MG63 (cell line): ENCODE data around the gene PIP5K1B. TPM values are rescaled to one million over a fixed set of nuclear protein-coding genes. Genes with fewer than 3 reads are reported as not detected.
A peak's percentile ranks its signal among the peaks of the same experiment; 100 is the strongest.

ENCODE experiments used
- DNase-seq: peaks from one replicate; pipeline ENCODE4 v3.0.0-alpha.2; 2020
- H3K27me3 ChIP-seq: fragments of 250-450 bp; sonication (Bioruptor Pico); 2 replicates; pipeline ENCODE4 v1.5.1; 2020; ENCODE audit warnings: mild to moderate bottlenecking, moderate library complexity
- H3K36me3 ChIP-seq: fragments of 250-450 bp; sonication (Bioruptor Pico); 2 replicates; pipeline ENCODE4 v1.5.1; 2020; ENCODE audit warnings: mild to moderate bottlenecking, moderate library complexity
- H3K4me3 ChIP-seq: fragments of 250-450 bp; sonication (Bioruptor Pico); 2 replicates; pipeline ENCODE4 v1.5.1; 2020; ENCODE audit warnings: mild to moderate bottlenecking, moderate library complexity
- H3K9me3 ChIP-seq: fragments of 250-450 bp; sonication (Bioruptor Pico); 2 replicates; pipeline ENCODE4 v1.5.1; 2020; ENCODE audit warnings: mild to moderate bottlenecking, moderate library complexity
- total RNA-seq: library from RNA; depleted of rRNA; stranded (reverse); fragments of >200 nt; shearing (Covaris generic); gene quantifications from 2 replicates; pipeline ENCODE4 v1.2.3, GENCODE V29; 2014; ENCODE audit warnings: low replicate concordance

The PIP5K1B gene
- total RNA-seq, 1 experiment from 2014 or later = not detected

GRCh38 chr9:68778635-68779034 is 73.6 kb downstream of the PIP5K1B start:
- H3K36me3 ChIP-seq = no peaks in the 10 kb centered on the region
- H3K9me3 ChIP-seq = no peaks in the 10 kb centered on the region
- no peaks in the 10 kb centered on the region for H3K27me3 ChIP-seq
- H3K4me3 ChIP-seq = no peak overlapping the region
- no peak for DNase-seq

DNA sequence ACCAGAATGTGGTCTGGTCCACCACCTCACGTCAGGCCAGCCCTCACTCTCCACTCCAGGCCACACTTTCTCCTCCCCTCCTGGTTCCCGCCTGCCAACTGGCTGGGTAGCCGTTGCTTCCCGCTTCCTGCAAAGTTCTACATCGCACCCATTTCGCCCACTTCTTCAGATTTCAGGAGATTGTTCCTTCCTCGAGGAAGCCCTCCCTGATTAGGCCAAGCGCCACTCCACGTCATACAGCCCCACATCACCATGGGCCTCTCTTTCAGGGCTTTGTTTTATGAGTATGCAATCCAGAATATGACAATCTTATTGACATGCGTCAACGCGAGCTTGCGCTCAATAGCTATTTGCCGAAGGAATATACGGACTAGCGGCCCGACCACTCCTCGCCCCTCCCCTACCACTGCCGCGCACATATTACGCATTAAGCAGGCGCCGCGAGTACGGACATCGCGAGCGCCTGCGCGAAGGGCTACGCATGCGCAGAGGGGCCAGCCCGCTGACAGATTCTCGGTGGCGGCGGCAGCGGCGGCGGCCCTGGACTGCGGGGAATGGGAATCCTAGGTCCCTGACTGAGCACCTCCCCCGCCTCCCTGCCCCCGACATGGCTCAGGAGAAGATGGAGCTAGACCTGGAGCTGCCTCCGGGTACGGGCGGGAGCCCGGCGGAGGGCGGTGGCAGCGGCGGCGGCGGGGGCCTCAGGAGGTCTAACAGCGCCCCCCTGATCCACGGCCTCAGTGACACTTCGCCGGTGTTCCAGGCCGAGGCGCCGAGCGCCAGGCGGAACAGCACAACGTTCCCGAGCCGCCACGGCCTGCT is 74.7 kb downstream of the PIP5K1B start:
- Histone ChIP-seq H3K27me3 (no peaks in the 10 kb centered on the region), H3K9me3 (no peaks in the 10 kb centered on the region), H3K4me3 (peak overlapping the region; percentile 87), H3K36me3 (no peaks in the 10 kb centered on the region)
- DNase-seq = peak; percentile 88

GRCh38 chr9:68780380-68780712 is 75.3 kb downstream of the PIP5K1B start:
- Histone ChIP-seq H3K27me3 (no peaks in the 10 kb centered on the region), H3K9me3 (no peaks in the 10 kb centered on the region), H3K4me3 (peak overlapping the region; percentile 87), H3K36me3 (no peaks in the 10 kb centered on the region)
- DNase-seq = no peak

- DNase-seq = no peak
- Histone ChIP-seq H3K9me3 (no peaks in the 10 kb centered on the region), H3K36me3 (no peaks in the 10 kb centered on the region), H3K27me3 (no peaks in the 10 kb centered on the region), H3K4me3 (peak overlapping the region; percentile 87)
Observed at GRCh38 chr9:68780720-68781119, 75.7 kb downstream of the PIP5K1B start.

DNA sequence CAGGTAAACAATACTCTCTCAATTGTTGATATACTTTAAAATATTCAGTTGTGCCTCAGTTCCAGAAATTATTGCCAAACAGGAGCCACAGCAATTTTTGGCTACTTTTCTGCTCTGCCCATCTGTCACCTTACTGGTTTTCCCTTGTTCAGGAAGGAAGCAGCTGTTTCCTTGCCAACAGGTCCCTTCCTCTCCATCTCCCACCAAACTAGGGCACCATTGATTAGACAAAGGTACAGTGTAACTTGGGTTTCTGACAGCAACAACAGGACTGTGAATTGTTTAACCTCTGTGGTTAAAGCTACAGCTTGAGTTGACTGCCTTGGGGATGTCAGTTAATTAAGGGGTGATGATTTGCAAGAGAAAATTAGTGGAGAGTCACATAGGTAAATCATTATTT is 76.9 kb downstream of the PIP5K1B start:
- no peaks in the 10 kb centered on the region for H3K9me3 ChIP-seq
- DNase-seq = no peak
- H3K36me3 ChIP-seq = no peaks in the 10 kb centered on the region
- no peaks in the 10 kb centered on the region for H3K27me3 ChIP-seq
- no peak overlapping the region for H3K4me3 ChIP-seq

DNA sequence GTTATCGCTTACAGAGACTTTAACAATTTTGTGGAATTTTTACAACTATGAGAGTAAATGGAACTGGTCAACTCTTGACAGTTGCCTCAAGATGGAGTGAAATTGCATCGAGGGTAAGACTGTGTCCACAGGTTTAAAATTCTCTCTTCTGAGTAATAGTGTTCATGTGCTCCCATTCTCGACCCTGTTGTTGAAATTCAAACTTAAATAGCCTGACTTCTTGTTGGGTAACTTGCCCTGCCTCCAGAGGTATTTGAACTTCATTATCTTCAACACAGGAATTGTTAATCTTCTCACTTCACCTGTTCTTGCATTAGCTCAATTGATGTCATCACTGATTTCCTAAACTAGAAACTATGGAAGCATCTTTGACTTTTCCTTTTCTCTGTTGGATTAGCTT is 77.5 kb downstream of the PIP5K1B start:
- Histone ChIP-seq H3K36me3 (no peaks in the 10 kb centered on the region), H3K4me3 (no peak overlapping the region), H3K9me3 (no peaks in the 10 kb centered on the region), H3K27me3 (no peaks in the 10 kb centered on the region)
- no peak for DNase-seq

DNA sequence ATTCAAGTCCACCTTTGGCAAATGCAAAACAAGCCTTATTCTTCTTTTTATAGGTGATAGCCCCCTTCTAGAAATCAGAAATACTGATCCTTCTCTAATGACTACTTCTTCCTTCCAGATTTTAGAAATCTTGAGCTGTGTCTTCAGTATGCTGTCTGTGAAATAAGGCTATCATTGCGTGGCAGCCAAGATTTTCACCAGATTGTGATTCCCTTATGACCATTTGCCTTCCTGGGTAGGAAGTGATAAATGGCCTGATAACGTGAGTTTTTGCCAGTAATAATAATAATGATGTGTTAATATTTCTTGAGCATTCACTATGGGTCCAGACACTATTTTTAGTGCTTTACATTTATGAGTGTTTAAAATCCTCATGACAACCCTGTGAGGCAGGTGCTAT is 80.9 kb downstream of the PIP5K1B start:
- Histone ChIP-seq H3K36me3 (no peaks in the 10 kb centered on the region), H3K4me3 (no peak overlapping the region), H3K9me3 (no peaks in the 10 kb centered on the region), H3K27me3 (no peaks in the 10 kb centered on the region)
- DNase-seq = no peak

DNA sequence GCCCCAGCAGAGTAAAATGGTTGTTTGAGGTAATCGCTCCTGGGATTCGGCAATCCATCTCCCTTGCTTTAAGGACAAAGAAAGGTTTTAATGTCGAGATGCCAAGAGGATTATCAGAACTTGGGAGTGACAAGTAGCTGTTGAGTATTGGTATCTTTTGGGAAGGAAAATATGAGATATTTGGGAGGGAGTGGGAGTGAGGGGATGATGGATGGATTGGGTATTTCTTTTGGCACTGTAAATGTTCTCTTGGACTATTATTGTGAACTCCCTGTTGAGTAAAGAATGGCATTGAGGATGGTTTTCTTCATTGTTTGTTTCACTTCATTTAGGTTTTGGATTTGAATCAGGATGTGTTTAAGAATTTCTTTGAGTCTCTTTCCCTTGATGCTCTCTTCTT is 86.1 kb downstream of the PIP5K1B start:
- Histone ChIP-seq H3K9me3 (no peaks in the 10 kb centered on the region), H3K4me3 (no peak overlapping the region), H3K36me3 (no peaks in the 10 kb centered on the region), H3K27me3 (no peaks in the 10 kb centered on the region)
- DNase-seq = no peak

GRCh38 chr9:68793605-68794343 is 88.7 kb downstream of the PIP5K1B start:
- Histone ChIP-seq H3K9me3 (no peaks in the 10 kb centered on the region), H3K27me3 (0 out of 2 replicates have a peak, but pooled peaks cover 3% of the 10 kb centered on the region), H3K4me3 (no peak overlapping the region), H3K36me3 (no peaks in the 10 kb centered on the region)
- DNase-seq = no peak

DNA sequence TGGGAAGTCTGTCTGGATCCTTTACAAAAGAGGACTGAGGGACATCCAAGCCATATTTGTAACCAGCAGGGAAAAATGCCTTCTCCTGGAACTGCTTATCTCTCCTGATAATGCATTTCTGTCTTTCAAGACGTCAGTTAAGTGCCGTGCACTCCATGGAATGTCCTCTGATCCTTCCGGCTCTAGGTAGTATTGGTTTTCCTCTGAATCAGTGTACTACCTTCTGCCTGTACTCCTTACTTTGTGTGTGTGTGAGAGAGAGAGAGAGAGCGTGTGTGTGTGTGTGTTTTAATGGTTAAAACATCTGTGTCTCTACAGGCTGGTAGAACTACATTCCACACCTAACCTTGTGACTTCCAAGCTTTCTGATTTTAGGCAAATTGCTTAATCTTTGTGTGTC is 89.9 kb downstream of the PIP5K1B start:
- no peak for DNase-seq
- 0 out of 2 replicates have a peak, but pooled peaks cover 3% of the 10 kb centered on the region for H3K27me3 ChIP-seq
- no peaks in the 10 kb centered on the region for H3K36me3 ChIP-seq
- H3K9me3 ChIP-seq = no peaks in the 10 kb centered on the region
- H3K4me3 ChIP-seq = no peak overlapping the region

DNA sequence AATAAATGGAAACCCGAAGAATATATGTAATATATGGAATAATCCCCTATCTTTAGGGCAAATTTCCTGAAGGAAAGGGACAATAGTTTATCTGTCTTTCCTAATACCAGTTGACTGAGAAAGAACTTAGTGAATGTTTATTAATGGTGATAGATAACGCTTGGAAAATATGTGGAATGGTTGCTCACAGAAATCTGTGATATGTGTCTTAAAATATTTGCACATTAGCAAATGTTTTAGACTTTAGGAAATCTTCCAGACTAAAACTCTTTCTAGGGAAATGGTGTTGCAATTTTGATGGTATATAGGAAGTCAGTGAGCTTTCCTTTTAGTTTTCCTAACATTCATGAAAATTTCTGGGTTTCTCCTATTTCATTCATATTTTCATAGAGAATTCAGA is 90.4 kb downstream of the PIP5K1B start:
- no peak for DNase-seq
- Histone ChIP-seq H3K27me3 (0 out of 2 replicates have a peak, but pooled peaks cover 3% of the 10 kb centered on the region), H3K4me3 (no peak overlapping the region)

DNA sequence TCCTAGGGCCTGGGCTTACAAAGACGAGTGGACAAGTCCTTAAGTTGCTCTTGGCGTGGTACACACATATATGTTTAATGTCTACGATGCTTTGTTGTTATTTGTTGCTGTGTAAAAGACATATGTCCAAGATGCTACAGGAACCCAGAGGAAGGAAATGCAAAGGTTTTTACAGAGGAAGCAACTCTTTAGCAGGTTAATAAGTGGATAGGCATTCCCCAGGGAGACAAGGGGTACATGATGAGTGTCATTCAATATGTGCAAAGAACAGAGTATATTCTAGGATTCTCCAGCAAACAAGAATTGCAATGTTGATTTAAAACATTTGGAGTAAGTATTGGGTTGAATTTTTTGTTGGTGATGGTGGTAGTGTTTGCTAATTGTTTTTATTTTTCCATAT is 92.1 kb downstream of the PIP5K1B start:
- Histone ChIP-seq H3K9me3 (no peaks in the 10 kb centered on the region), H3K4me3 (no peak overlapping the region), H3K27me3 (0 out of 2 replicates have a peak, but pooled peaks cover 3% of the 10 kb centered on the region), H3K36me3 (no peaks in the 10 kb centered on the region)
- DNase-seq = no peak

More for the DNA sequence above, 90.4 kb downstream of the PIP5K1B start:
- no peaks in the 10 kb centered on the region for H3K9me3 ChIP-seq
- H3K36me3 ChIP-seq = no peaks in the 10 kb centered on the region

GRCh38 chr9:68798423-68798822 is 93.4 kb downstream of the PIP5K1B start:
- no peak for DNase-seq
- Histone ChIP-seq H3K9me3 (no peaks in the 10 kb centered on the region), H3K36me3 (no peaks in the 10 kb centered on the region)

GRCh38 chr9:68800836-68801235 is 95.8 kb downstream of the PIP5K1B start:
- Histone ChIP-seq H3K27me3 (0 out of 2 replicates have a peak, but pooled peaks cover 3% of the 10 kb centered on the region), H3K36me3 (no peaks in the 10 kb centered on the region), H3K4me3 (no peak overlapping the region), H3K9me3 (no peaks in the 10 kb centered on the region)
- DNase-seq = no peak

More at GRCh38 chr9:68798423-68798822, 93.4 kb downstream of the PIP5K1B start:
- Histone ChIP-seq H3K4me3 (no peak overlapping the region), H3K27me3 (0 out of 2 replicates have a peak, but pooled peaks cover 3% of the 10 kb centered on the region)

DNA sequence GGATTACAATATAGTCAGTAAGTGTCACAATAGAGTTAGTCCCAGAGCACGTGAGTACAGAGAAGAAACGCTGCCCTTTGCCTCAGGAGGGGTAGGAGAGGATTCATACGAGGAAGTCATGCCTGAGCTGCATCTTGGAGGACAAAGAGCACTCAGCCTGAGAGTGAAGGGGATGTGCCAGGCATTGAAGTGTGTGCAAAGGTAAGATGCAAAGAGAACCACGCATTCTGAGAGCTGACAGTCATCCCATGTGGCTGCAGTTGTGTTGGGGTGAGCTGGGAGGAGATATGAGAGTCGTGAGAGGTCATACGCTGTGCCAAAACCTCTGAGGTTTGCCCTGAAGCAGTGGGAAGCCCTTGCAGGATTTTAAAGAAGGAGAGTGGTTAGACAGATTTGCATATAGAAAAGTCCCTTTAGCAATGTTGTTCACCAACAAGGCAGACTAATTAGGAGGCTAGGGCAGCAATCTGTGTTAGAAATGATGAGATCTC is 97.5 kb downstream of the PIP5K1B start:
- H3K36me3 ChIP-seq = no peaks in the 10 kb centered on the region
- H3K9me3 ChIP-seq = no peaks in the 10 kb centered on the region

GRCh38 chr9:68804911-68805889 is 100.2 kb downstream of the PIP5K1B start:
- H3K27me3 ChIP-seq = no peaks in the 10 kb centered on the region
- H3K36me3 ChIP-seq = no peaks in the 10 kb centered on the region
- DNase-seq = no peak
- no peaks in the 10 kb centered on the region for H3K9me3 ChIP-seq
- no peak overlapping the region for H3K4me3 ChIP-seq

More for the DNA sequence above, 97.5 kb downstream of the PIP5K1B start:
- no peak for DNase-seq
- Histone ChIP-seq H3K27me3 (0 out of 2 replicates have a peak, but pooled peaks cover 3% of the 10 kb centered on the region), H3K4me3 (no peak overlapping the region)
